Measurements from ENCODE around the gene BRD7.

DNA sequence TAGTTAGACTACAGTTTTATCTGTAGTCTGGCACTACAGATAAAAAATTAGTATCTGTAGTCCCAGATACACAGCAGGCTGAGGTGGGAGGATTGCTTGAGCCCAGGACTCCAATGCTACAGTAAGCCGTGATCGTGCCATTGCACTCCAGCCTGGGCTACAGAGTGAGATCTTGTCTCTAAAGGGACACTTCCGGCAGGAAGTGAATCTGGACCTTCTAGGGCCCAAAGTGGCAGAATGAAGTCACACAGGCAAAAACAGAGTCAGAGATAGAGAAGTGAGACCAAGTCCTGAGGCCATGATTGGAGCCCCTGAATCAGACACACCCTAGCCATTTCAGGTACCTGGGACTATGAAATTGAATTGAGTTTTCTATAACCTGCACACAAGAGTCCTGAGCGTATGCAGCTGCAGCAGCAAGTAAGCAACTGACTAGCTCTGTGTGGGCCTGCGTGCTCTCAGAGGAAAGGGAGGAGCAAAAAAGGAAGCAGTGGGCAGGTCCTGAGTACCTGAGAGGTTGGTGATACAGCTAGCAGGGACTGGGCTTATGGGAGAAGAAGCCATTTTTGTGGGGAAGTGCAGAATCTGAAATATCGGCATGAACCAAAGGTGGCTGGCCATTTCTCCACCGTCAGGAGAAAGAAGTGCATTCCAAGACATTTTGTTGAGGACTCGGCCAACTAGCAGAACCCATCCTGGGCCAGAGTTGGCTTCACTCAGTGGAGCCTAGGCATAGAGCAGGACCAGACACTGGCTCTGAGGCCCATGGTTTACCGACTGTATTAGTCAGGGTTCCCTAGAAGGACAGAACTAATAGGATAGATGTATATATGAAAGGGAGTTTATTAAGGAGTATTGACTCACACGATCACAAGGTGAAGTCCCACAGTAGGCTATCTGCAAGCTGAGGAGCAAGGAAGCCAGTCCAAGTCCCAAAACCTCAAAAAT, 27.2 kb upstream of the BRD7 start:
- TF ChIP-seq POLR2A (IDR thresholded peaks at IDR 0.05; ENCODE audit: low read depth, low read length) (no peak), FOS (IDR thresholded peaks at IDR 0.05; ENCODE audit: borderline replicate concordance, insufficient read depth, low read length) (no peak), CTCF (IDR thresholded peaks at IDR 0.05; ENCODE audit: extremely low read depth in 1 of 2, insufficient read depth in 1 of 2, low read depth in 1 of 2, low read length in 2 of 2) (no peak), MAX (IDR thresholded peaks at IDR 0.05; ENCODE audit: insufficient read depth, insufficient read length) (no peak), JUN (IDR thresholded peaks at IDR 0.05; ENCODE audit: borderline replicate concordance, insufficient read depth, insufficient read length, low read depth) (no peak), EZH2 (IDR thresholded peaks at IDR 0.05; ENCODE audit: borderline replicate concordance, low read depth, low read length, severe bottlenecking) (no peak), POLR2AphosphoS5 (IDR thresholded peaks at IDR 0.05; ENCODE audit: insufficient read depth, low read depth, low read length) (no peak)
